NK-92 (cell line): ENCODE results near the gene DGKZ.

Experiments used
- DNase-seq: peaks from one replicate; lab custom pipeline; 2025; ENCODE audit not compliant: unreplicated experiment; lab: John Stamatoyannopoulos, UW

The DGKZ gene

GRCh38 chr11:46322759-46323158 lies 24.5 kb upstream of the DGKZ start:
- no peak for DNase-seq

DNA sequence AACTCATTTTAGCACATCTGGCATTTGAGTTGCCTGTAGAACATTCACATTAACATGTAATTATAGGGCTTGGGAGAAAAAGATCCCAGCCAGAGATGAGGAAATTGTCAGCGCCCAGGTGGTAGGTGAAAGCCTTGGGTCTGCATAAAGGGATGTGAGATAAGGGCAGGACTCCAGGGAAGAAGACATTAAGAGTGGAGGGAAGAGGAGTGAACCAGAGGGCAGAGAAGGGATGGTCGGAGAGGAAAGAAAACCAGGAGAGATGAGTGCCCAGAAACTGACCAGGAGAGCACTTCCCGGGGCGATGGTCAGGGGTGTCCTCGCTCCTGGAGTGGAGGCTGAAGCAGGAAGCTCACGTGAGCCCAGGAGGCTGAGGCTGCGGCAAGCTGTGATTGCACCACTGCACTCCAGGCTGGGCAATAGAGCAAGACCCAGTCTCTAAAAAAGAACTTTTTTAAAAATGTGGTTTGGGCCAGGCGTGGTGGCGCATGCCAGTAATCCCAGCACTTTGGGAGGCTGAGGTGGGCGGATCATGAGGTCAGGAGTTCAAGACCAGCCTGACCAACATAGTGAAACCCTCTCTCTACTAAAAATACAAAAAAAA lies 20.3 kb upstream of the DGKZ start:
- no peak for DNase-seq

DNA sequence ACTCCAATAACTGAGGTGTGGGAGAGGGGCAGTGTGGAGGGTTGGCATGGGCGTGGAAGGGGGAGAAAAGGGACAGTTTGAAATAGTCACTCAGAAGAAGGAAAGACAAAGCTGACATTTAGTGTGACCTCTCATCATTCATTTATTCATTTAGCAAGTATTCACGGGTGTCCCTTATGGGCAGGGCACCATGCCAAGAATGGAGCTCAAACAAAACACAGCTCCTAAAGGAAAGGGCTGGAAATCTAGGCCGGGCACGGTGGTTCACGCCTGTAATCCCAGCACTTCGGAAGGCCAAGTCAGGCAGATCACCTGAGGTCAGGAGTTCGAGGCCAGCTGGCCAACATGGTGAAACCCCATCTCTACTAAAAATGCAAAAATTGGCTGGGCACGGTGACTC lies 19.4 kb upstream of the DGKZ start:
- DNase-seq, result no peak

DNA sequence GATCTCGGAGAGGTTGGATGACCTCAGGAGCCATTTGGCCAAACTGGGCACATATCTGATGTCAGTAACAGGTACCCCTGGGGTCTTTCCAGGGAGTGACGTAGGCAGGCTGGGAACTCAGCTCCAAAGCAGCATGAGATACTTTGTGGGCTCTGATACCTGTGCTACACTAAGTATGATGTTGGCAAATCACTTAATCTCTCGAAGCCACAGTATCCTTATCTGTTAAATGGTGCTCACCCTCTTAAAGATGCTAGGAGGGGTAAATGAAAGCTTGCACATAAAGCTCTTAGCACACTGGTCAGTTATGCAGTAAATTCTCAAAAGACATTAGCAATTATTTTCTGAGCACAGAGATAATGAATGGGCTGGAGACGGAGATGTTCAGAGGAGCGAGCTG lies 17.1 kb upstream of the DGKZ start:
- no peak for DNase-seq

DNA sequence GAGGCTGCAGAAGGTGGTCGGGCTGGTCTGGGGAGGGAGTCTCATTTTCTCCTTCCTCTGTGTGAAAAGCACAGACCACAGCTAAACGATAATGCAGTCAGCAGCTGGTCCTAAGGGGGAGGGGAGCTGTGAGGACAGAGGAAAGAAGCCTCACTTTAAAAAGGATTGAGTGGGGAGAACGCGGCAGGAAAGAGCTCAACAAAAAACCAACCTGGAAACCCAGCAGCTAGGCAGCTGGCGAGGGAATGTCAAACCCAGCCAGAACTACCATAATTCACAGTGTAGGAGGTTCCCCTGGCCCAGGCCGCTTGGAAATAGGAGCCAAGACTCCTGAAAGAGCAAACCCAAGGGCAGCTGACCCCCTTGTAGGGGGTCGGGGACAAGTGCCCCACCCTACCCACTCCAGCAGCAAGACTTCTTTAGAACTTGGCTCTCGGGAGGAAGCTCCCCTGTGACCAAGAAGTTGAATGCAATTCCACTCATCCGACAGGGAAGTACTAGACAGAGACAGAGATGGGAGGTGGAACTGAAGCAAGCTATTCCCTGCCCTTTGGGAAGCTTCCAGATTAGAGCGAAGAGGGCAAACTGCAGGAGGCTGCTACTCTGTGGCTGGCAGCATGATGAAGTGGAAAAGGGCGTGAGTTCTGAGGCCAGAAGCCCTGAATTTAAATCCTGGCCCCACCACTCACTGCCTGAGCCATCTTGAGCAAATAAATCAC lies 16.5 kb upstream of the DGKZ start:
- no peak for DNase-seq

GRCh38 chr11:46331282-46331984 lies 15.8 kb upstream of the DGKZ start:
- no peak for DNase-seq

- no peak for DNase-seq
Measured at GRCh38 chr11:46332093-46332567, 15.1 kb upstream of the DGKZ start.

DNA sequence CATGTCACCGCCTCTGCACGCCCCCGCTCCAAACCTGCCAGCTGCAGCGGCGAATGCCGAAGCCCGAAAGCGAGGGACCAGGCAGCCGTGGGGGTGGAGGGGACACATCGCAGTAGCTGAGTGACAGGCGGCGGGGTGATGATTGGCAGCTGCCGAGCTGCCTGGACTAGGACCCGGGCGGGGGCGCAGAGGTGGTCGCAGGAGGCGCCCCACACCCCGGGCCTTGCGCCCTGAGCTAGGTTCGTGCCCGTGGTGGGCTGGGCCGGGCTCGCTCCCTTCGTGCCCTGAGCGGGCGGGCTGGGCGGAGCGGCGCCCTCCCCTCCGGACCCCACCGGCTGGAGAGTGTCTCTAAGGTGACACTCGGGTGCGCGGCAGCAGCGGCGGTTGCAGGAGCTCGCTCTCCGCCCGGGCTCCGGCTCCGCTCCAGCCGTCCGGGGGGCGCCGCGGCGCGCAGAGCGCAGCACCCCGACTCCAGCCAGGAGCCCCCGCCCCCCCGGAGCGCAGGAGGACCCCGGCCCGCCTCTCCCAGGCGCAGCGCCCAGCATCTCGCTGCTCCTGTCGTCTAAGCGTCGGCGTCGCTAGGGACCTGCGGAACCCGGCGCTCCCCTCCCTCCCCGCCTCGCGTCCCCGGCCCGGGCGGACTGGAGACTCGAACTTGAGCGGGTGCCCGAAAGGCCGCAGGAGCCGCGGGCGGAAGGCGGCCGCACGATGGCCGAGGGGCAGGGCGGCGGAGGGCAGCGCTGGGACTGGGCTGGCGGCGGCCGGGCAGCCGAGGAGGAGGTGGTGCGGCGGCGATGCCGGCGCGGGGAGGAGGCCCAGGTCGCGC lies 14.5 kb upstream of the DGKZ start:
- no peak for DNase-seq

- DNase-seq, result no peak
Measured at GRCh38 chr11:46333394-46333947, 13.8 kb upstream of the DGKZ start.

- no peak for DNase-seq
Measured at GRCh38 chr11:46334211-46334610, 13.1 kb upstream of the DGKZ start.

GRCh38 chr11:46335271-46335670 lies 12.0 kb upstream of the DGKZ start:
- no peak for DNase-seq

GRCh38 chr11:46335890-46336562 lies 11.2 kb upstream of the DGKZ start:
- no peak for DNase-seq

DNA sequence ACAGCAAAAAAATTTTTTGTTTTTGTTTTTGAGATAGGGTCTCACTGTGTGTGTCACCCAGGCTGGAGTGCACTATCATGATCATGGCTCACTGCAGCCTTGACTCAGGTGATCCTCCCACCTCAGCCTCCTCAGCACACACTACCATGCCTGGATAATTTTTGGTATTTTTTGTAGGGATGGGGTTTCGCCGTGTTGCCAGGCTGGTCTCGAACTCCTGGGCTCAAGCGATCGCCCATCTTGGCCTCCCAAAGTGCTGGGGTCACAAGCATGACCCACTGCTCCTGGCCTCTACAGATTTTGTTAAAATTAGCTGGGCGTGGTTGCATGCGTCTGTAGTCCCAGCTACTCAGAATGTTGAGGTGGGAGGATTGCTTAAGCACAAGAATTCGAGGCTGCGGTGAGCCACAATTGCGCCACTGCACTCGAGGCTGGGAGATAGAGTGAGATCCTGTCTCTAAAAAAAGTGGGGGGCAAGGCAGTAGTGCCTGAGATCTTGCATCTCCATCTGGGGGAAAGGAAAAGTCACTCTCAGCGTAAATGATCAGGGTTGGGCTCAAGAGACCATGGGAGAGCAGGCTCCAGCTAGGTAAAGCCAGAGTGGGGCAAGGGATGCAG lies 10.6 kb upstream of the DGKZ start:
- DNase-seq, result no peak

- DNase-seq, result no peak
Measured at GRCh38 chr11:46337626-46338345, 9.5 kb upstream of the DGKZ start.

DNA sequence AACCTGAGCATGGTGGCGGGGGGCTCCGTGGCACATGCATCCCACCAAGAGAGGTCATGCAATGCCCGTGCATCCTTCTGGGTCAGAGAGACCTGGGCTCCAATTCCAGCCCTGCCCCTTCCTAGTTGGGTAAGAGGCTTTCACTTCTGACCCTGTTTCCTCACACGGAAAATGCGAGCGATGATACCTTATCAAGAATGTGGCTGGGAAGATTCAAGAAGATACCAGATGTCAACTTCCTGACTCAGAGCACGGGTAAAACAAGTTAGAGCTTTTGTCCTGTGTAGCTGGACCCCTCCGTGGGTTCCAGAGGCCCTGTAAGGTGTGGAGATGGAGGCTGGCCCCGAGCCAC lies 8.7 kb upstream of the DGKZ start:
- DNase-seq, result no peak

- DNase-seq, result no peak
Measured at GRCh38 chr11:46338988-46339666, 8.1 kb upstream of the DGKZ start.

- DNase-seq, result no peak
Measured at GRCh38 chr11:46339816-46340215, 7.4 kb upstream of the DGKZ start.

DNA sequence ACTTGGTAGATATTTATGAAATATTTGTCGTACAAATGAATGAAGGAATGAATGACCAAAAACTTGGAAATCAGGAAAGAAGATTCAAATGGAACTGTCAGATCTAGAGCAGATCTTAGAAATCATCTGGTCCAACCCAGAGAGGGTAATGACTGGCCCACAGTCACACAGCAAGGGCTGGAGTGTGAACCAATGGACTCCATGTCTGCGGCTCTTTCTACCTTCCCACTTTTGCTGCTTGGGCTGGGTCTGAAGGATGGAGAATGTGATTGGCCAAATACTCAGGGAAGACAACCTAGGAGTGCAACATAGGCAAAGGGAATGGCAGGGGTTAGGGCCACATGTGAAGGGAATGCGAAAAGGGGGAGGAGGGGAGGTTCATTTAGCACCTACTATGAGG lies 5.8 kb upstream of the DGKZ start:
- DNase-seq, result no peak

GRCh38 chr11:46342239-46342638 lies 5.0 kb upstream of the DGKZ start:
- DNase-seq, result no peak
